HL-60 (cell line): ENCODE data around the gene APOL1.
A peak's percentile ranks its signal among the peaks of the same experiment; 100 is the strongest.

Source experiments
- DNase-seq, 2 experiments: peaks; one replicate each; pipeline ENCODE4 v3.0.0-alpha.2; 2010 to 2020; ENCODE audit warnings: low read depth in 1 of 2, low spot score in 1 of 2
- H3K27ac ChIP-seq: fragments of 250-450 bp; sonication (Bioruptor Pico); replicated peaks from 2 replicates; pipeline ENCODE4 v1.5.1; 2020; ENCODE audit warnings: mild to moderate bottlenecking, moderate library complexity
- H3K27me3 ChIP-seq: fragments of 250-450 bp; sonication (Bioruptor Pico); 2 replicates; pipeline ENCODE4 v1.5.1; 2021; ENCODE audit warnings: mild to moderate bottlenecking, moderate library complexity; ENCODE audit not compliant: insufficient read depth, poor library complexity, severe bottlenecking
- H3K4me3 ChIP-seq: replicated peaks from 2 replicates; pipeline ENCODE4 v1.5.1; 2011; ENCODE audit warnings: mild to moderate bottlenecking, control low read depth, low read length; ENCODE audit not compliant: insufficient read depth
- GABPA ChIP-seq: IDR thresholded peaks from 2 replicates; pipeline ENCODE4 v1.6.1; 2012; ENCODE audit warnings: low read depth
- POLR2AphosphoS5 ChIP-seq: IDR thresholded peaks from 2 replicates; pipeline ENCODE4 v1.6.1; 2012; ENCODE audit warnings: low read depth
- SPI1 ChIP-seq: IDR thresholded peaks from 2 replicates; pipeline ENCODE4 v1.6.1; 2012; ENCODE audit warnings: low read depth, mild to moderate bottlenecking, borderline replicate concordance
- TF ChIP-seq, protein P1 (sequence below): IDR thresholded peaks from one replicate; pipeline ENCODE4 v1.5.1; 2011; ENCODE audit warnings: low read length, control low read depth, inconsistent platforms; ENCODE audit not compliant: insufficient read depth
- TF ChIP-seq, protein P2 (sequence below): IDR thresholded peaks from 2 replicates; pipeline ENCODE4 v1.6.1; 2012; ENCODE audit warnings: low read depth; ENCODE audit not compliant: insufficient replicate concordance

Gene APOL1

GRCh38 chr22:36211237-36211861, 41.6 kb upstream of the APOL1 start:
- Histone ChIP-seq H3K27me3 (no peaks in the 10 kb centered on the region), H3K4me3 (no peak overlapping the region), H3K27ac (peak overlapping the region; percentile 55)
- TF ChIP-seq, protein P1, sequence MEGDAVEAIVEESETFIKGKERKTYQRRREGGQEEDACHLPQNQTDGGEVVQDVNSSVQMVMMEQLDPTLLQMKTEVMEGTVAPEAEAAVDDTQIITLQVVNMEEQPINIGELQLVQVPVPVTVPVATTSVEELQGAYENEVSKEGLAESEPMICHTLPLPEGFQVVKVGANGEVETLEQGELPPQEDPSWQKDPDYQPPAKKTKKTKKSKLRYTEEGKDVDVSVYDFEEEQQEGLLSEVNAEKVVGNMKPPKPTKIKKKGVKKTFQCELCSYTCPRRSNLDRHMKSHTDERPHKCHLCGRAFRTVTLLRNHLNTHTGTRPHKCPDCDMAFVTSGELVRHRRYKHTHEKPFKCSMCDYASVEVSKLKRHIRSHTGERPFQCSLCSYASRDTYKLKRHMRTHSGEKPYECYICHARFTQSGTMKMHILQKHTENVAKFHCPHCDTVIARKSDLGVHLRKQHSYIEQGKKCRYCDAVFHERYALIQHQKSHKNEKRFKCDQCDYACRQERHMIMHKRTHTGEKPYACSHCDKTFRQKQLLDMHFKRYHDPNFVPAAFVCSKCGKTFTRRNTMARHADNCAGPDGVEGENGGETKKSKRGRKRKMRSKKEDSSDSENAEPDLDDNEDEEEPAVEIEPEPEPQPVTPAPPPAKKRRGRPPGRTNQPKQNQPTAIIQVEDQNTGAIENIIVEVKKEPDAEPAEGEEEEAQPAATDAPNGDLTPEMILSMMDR: no peak
- peak; percentile 83; the same call in 1 of the 2 replicates for TF ChIP-seq SPI1
- peak; percentile 66 for TF ChIP-seq POLR2AphosphoS5
- DNase-seq: peak; percentile 49 to 91

DNA sequence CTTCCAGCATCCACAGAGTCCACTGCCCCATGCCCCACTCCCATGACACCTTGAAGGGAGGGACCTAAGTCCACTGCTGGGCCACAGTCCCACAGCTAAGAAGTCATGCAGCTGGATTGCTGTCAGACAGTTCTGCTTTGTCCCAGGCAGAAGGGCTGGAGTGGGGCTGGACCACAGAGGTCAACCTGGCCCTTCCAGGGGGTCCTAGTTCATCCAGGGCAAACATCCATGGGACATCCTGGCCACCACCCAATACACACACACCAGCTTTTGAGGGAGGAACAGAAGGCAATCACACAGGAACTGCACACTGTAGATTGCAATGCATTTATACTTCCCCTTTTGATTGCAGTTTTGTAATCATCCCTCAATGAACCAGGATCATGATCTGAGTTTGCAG, 40.0 kb upstream of the APOL1 start:
- peak; percentile 71; the same call in 1 of the 2 replicates for TF ChIP-seq SPI1
- TF ChIP-seq, protein P1: no peak
- 0 out of 2 replicates have a peak, but pooled peaks have one; percentile 27 for TF ChIP-seq POLR2AphosphoS5
- DNase-seq: peak in 1 of 2 experiments; percentile 65
- Histone ChIP-seq H3K27ac (peak overlapping the region; percentile 55), H3K4me3 (no peak overlapping the region), H3K27me3 (no peaks in the 10 kb centered on the region)

- H3K4me3 ChIP-seq: no peak overlapping the region
- TF ChIP-seq POLR2AphosphoS5: no peak
- TF ChIP-seq, protein P1: no peak
- TF ChIP-seq, protein P2, sequence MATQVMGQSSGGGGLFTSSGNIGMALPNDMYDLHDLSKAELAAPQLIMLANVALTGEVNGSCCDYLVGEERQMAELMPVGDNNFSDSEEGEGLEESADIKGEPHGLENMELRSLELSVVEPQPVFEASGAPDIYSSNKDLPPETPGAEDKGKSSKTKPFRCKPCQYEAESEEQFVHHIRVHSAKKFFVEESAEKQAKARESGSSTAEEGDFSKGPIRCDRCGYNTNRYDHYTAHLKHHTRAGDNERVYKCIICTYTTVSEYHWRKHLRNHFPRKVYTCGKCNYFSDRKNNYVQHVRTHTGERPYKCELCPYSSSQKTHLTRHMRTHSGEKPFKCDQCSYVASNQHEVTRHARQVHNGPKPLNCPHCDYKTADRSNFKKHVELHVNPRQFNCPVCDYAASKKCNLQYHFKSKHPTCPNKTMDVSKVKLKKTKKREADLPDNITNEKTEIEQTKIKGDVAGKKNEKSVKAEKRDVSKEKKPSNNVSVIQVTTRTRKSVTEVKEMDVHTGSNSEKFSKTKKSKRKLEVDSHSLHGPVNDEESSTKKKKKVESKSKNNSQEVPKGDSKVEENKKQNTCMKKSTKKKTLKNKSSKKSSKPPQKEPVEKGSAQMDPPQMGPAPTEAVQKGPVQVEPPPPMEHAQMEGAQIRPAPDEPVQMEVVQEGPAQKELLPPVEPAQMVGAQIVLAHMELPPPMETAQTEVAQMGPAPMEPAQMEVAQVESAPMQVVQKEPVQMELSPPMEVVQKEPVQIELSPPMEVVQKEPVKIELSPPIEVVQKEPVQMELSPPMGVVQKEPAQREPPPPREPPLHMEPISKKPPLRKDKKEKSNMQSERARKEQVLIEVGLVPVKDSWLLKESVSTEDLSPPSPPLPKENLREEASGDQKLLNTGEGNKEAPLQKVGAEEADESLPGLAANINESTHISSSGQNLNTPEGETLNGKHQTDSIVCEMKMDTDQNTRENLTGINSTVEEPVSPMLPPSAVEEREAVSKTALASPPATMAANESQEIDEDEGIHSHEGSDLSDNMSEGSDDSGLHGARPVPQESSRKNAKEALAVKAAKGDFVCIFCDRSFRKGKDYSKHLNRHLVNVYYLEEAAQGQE: no peak
- no peak for TF ChIP-seq SPI1
- TF ChIP-seq GABPA: no peak
- no peaks in the 10 kb centered on the region for H3K27me3 ChIP-seq
- H3K27ac ChIP-seq: no peak overlapping the region
- no peak for DNase-seq
Measured at GRCh38 chr22:36213586-36213985, 39.3 kb upstream of the APOL1 start.

GRCh38 chr22:36215981-36216380, 37.0 kb upstream of the APOL1 start:
- TF ChIP-seq POLR2AphosphoS5 (no peak), SPI1 (no peak), GABPA (no peak)
- TF ChIP-seq, protein P2: no peak
- TF ChIP-seq, protein P1: no peak
- Histone ChIP-seq H3K4me3 (no peak overlapping the region), H3K27ac (no peak overlapping the region), H3K27me3 (no peaks in the 10 kb centered on the region)
- no peak for DNase-seq
